SK-N-SH (cell line): ENCODE results near the gene SEC61A1. TPM values are rescaled to one million over a fixed set of nuclear protein-coding genes. Genes with fewer than 3 reads are reported as not detected.

Source experiments
- CTCF ChIA-PET: fragments of 300-600, 350-600 bp; formaldehyde crosslinking; extraction: SDS; loops from one replicate; lab custom pipeline; 2021; lab: Yijun Ruan, JAX
- POLR2A ChIA-PET: fragments of 350-600 bp; sonication (Branson Sonifier 250); formaldehyde crosslinking; extraction: SDS; loops from one replicate; lab custom pipeline; 2020; ENCODE audit warnings: antibody characterized with exemption, inconsistent platforms; lab: Yijun Ruan, JAX
- DNase-seq: peaks from one replicate; pipeline ENCODE4 v3.0.0; 2012
- H2AFZ ChIP-seq: fragments of 200-600 bp; sonication (generic); 2 replicates; pipeline ENCODE4 v1.8.1; 2016; ENCODE audit warnings: antibody characterized with exemption, mild to moderate bottlenecking, low read depth
- H3F3A ChIP-seq: fragments of 200-600 bp; sonication (generic); replicated peaks from 2 replicates; pipeline ENCODE3; 2016; ENCODE audit warnings: antibody characterized with exemption, mild to moderate bottlenecking; ENCODE audit not compliant: insufficient read depth
- H3K27ac ChIP-seq, 2 experiments: fragments of 200-500 bp in 1 of 2; fragments of 200-600 bp in 1 of 2; sonication (Bioruptor generic) in 1 of 2; sonication (generic), shearing (Covaris generic) in 1 of 2; 2 replicates each; pipeline versions ENCODE4 v1.5.1 to v1.6.1; 2014 to 2016; ENCODE audit warnings: low read depth in 2 of 2, inconsistent platforms in 1 of 2, low read length in 1 of 2, mild to moderate bottlenecking in 1 of 2, mixed read lengths in 1 of 2
- H3K27me3 ChIP-seq: fragments of 200-600 bp; sonication (generic), shearing (Covaris generic); 2 replicates; pipeline ENCODE4 v1.6.1; 2016; ENCODE audit warnings: mixed run types; ENCODE audit not compliant: insufficient read depth
- H3K36me3 ChIP-seq, 2 experiments: fragments of 200-500 bp in 1 of 2; fragments of 200-600 bp in 1 of 2; sonication (Bioruptor generic) in 1 of 2; sonication (generic) in 1 of 2; replicated peaks in 1 of 2; 2 replicates each; pipeline versions ENCODE3 to v1.5.1; 2014 to 2016; ENCODE audit warnings: low read length in 1 of 2, mild to moderate bottlenecking in 1 of 2; ENCODE audit not compliant: insufficient read depth in 2 of 2, control insufficient read depth in 1 of 2
- H3K4me1 ChIP-seq, 2 experiments: fragments of 200-500 bp in 1 of 2; fragments of 200-600 bp in 1 of 2; sonication (Bioruptor generic) in 1 of 2; sonication (generic), shearing (Covaris generic) in 1 of 2; 2 replicates each; pipeline versions ENCODE4 v1.5.1 to v1.6.1; 2014 to 2016; ENCODE audit warnings: low read depth in 1 of 2, low read length in 1 of 2, mixed run types in 1 of 2; ENCODE audit not compliant: insufficient read depth in 2 of 2, control insufficient read depth in 1 of 2
- H3K4me2 ChIP-seq: fragments of 200-600 bp; sonication (generic), shearing (Covaris generic); 2 replicates; pipeline ENCODE4 v1.6.1; 2017; ENCODE audit warnings: mixed run types
- H3K4me3 ChIP-seq, 2 experiments: fragments of 200-500 bp in 1 of 2; fragments of 200-600 bp in 1 of 2; sonication (Bioruptor generic) in 1 of 2; sonication (generic), shearing (Covaris generic) in 1 of 2; 2 replicates each; pipeline versions ENCODE4 v1.5.1 to v1.8.1; 2014 to 2016; ENCODE audit warnings: low read depth in 2 of 2, inconsistent platforms in 1 of 2, low read length in 1 of 2, mild to moderate bottlenecking in 1 of 2, mixed read lengths in 1 of 2, moderate library complexity in 1 of 2
- H3K79me2 ChIP-seq: fragments of 200-600 bp; sonication (generic); 2 replicates; pipeline ENCODE4 v1.8.1; 2017; ENCODE audit warnings: mild to moderate bottlenecking; ENCODE audit not compliant: insufficient read depth
- H3K9ac ChIP-seq: fragments of 200-600 bp; sonication (generic); 2 replicates; pipeline ENCODE4 v1.6.1; 2017; ENCODE audit warnings: mixed run types
- H3K9me2 ChIP-seq: fragments of 200-600 bp; sonication (generic); 2 replicates; pipeline ENCODE4 v1.6.1; 2017; ENCODE audit warnings: mixed run types
- H3K9me3 ChIP-seq: fragments of 200-600 bp; sonication (generic); 2 replicates; pipeline ENCODE4 v1.6.1; 2017; ENCODE audit warnings: mixed run types, mild to moderate bottlenecking, moderate library complexity
- H4K20me1 ChIP-seq: fragments of 200-600 bp; sonication (generic); 2 replicates; pipeline ENCODE4 v1.6.1; 2017; ENCODE audit warnings: mild to moderate bottlenecking, mixed run types; ENCODE audit not compliant: insufficient read depth
- CHD2 ChIP-seq: fragments of 150-350 bp; IDR thresholded peaks from 2 replicates; pipeline ENCODE4 v1.6.1; 2018; ENCODE audit warnings: low read length; ENCODE audit not compliant: partially characterized antibody
- EP300 ChIP-seq, 2 experiments: IDR thresholded peaks; 2 replicates each; pipeline versions ENCODE4 v1.4.0 to v1.6.1; 2012; ENCODE audit warnings: borderline replicate concordance in 1 of 2, low read depth in 1 of 2, low read length in 1 of 2
- FOXJ3 ChIP-seq: sonication (generic); formaldehyde crosslinking; IDR thresholded peaks from 2 replicates; pipeline ENCODE4 v1.5.1; 2020; ENCODE audit warnings: mild to moderate bottlenecking, missing genetic modification reagents
- FOXM1 ChIP-seq: IDR thresholded peaks from 2 replicates; pipeline ENCODE4 v1.4.0; 2012; ENCODE audit warnings: low read depth, mild to moderate bottlenecking
- GATA2 ChIP-seq: sonication (generic); formaldehyde crosslinking; IDR thresholded peaks from 2 replicates; pipeline ENCODE4 v1.5.0; 2020; ENCODE audit warnings: mild to moderate bottlenecking, missing genetic modification reagents
- JUND ChIP-seq: IDR thresholded peaks from 2 replicates; pipeline ENCODE4 v1.4.0; 2012
- MEF2A ChIP-seq: IDR thresholded peaks from 2 replicates; pipeline ENCODE4 v1.4.0; 2012; ENCODE audit warnings: low read depth, borderline replicate concordance
- MXI1 ChIP-seq: IDR thresholded peaks from 2 replicates; pipeline ENCODE4 v1.6.1; 2012; ENCODE audit warnings: mild to moderate bottlenecking, low read depth, low read length, improper control_type of control experiment
- RAD21 ChIP-seq: IDR thresholded peaks from 2 replicates; pipeline ENCODE4 v1.6.1; 2012; ENCODE audit warnings: mild to moderate bottlenecking, low read length
- RFX5 ChIP-seq: IDR thresholded peaks from 2 replicates; pipeline ENCODE4 v1.6.1; 2012; ENCODE audit warnings: mild to moderate bottlenecking, improper control_type of control experiment, low read length
- SMC3 ChIP-seq: IDR thresholded peaks from 2 replicates; pipeline ENCODE4 v1.6.1; 2012; ENCODE audit warnings: low read depth, low read length, improper control_type of control experiment
- TAF1 ChIP-seq: IDR thresholded peaks from 2 replicates; pipeline ENCODE4 v1.6.1; 2012; ENCODE audit warnings: low read depth, mild to moderate bottlenecking, low read length, moderate library complexity, borderline replicate concordance
- TCF12 ChIP-seq: IDR thresholded peaks from 2 replicates; pipeline ENCODE4 v1.4.0; 2012
- YY1 ChIP-seq: IDR thresholded peaks from 2 replicates; pipeline ENCODE4 v1.4.0; 2012; ENCODE audit warnings: low read depth, mild to moderate bottlenecking
- WGBS: methylation state at CpG from one replicate; pipeline ENCODE4 v1.1.6; 2017; ENCODE audit warnings: low lambda C conversion rate; 5-methylcytosine and 5-hydroxymethylcytosine counted together
- polyA plus RNA-seq, 3 experiments: library from polyadenylated mRNA; depleted of rRNA; stranded (reverse); fragments of >200 nt; gene quantifications; 2 replicates each; pipeline ENCODE4 v1.2.3, GENCODE V29; 2012
- TF ChIP-seq, protein P1 (sequence below): fragments of 150-350 bp; IDR thresholded peaks from 2 replicates; pipeline ENCODE4 v1.6.1; 2016; ENCODE audit warnings: mild to moderate bottlenecking, low read depth, low read length
- TF ChIP-seq, protein P2 (sequence below): fragments of 150-350 bp; IDR thresholded peaks from 2 replicates; pipeline ENCODE4 v1.6.1; 2017; ENCODE audit warnings: antibody characterized with exemption, low read length, low read depth, borderline replicate concordance
- TF ChIP-seq, protein P3 (sequence below): IDR thresholded peaks from 2 replicates; pipeline ENCODE4 v1.4.0; 2012; ENCODE audit warnings: low read depth, borderline replicate concordance
- TF ChIP-seq, protein P4 (sequence below): IDR thresholded peaks from 2 replicates; pipeline ENCODE4 v1.4.0; 2012; ENCODE audit warnings: low read depth
- TF ChIP-seq, protein P5 (sequence below): IDR thresholded peaks from 2 replicates; pipeline ENCODE4 v1.4.0; 2012; ENCODE audit warnings: low read depth, borderline replicate concordance

Gene SEC61A1
- polyA plus RNA-seq, 1 of the 3 experiments (the other 2 are of a cell fraction): 153 TPM

DNA sequence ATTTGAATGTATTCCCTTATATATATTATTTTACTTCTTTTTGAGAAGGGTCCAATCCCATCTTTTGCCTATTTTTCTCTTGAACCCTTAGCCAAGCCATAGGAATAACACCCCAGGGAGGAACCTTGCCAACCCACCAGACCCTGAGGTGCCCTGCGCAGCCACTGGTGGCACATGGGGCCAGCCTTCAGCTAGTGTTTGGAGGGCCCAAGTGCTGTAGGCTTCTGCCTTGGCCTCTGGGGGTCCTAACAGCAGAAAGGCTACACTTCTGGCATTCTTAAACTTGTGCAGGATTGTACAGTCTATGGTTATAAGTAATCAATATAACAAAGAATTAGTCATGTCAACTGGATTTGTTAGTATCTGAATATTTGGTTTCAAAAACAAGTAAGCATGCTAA, 36.9 kb downstream of the SEC61A1 start:
- Histone ChIP-seq H3F3A (peaks cover 10% of the 10 kb centered on the region), H4K20me1 (no peaks in the 10 kb centered on the region), H3K27ac (no peak overlapping the region), H3K79me2 (peaks cover 12% of the 10 kb centered on the region; the same call in 1 of the 2 replicates), H3K9me3 (no peaks in the 10 kb centered on the region; the same call in 1 of the 2 replicates)
- DNase-seq: no peak
- TF ChIP-seq TCF12 (no peak), RFX5 (no peak), GATA2 (CRISPR knock-in tag) (no peak), JUND (no peak), TAF1 (no peak), FOXM1 (no peak), MEF2A (no peak), CHD2 (no peak), SMC3 (no peak), EP300 (IDR thresholded peaks at IDR 0.05; ENCODE audit: borderline replicate concordance in 1 of 2, low read depth in 1 of 2, low read length in 1 of 2) (no peak), RAD21 (no peak), MXI1 (no peak), YY1 (no peak), FOXJ3 (no peak)
- TF ChIP-seq, protein P1, sequence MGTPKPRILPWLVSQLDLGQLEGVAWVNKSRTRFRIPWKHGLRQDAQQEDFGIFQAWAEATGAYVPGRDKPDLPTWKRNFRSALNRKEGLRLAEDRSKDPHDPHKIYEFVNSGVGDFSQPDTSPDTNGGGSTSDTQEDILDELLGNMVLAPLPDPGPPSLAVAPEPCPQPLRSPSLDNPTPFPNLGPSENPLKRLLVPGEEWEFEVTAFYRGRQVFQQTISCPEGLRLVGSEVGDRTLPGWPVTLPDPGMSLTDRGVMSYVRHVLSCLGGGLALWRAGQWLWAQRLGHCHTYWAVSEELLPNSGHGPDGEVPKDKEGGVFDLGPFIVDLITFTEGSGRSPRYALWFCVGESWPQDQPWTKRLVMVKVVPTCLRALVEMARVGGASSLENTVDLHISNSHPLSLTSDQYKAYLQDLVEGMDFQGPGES: no peak
- TF ChIP-seq, protein P2, sequence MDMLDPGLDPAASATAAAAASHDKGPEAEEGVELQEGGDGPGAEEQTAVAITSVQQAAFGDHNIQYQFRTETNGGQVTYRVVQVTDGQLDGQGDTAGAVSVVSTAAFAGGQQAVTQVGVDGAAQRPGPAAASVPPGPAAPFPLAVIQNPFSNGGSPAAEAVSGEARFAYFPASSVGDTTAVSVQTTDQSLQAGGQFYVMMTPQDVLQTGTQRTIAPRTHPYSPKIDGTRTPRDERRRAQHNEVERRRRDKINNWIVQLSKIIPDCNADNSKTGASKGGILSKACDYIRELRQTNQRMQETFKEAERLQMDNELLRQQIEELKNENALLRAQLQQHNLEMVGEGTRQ: no peak
- TF ChIP-seq, protein P3, sequence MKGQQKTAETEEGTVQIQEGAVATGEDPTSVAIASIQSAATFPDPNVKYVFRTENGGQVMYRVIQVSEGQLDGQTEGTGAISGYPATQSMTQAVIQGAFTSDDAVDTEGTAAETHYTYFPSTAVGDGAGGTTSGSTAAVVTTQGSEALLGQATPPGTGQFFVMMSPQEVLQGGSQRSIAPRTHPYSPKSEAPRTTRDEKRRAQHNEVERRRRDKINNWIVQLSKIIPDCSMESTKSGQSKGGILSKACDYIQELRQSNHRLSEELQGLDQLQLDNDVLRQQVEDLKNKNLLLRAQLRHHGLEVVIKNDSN: no peak
- TF ChIP-seq, protein P4, sequence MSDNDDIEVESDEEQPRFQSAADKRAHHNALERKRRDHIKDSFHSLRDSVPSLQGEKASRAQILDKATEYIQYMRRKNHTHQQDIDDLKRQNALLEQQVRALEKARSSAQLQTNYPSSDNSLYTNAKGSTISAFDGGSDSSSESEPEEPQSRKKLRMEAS: no peak
- TF ChIP-seq, protein P5, sequence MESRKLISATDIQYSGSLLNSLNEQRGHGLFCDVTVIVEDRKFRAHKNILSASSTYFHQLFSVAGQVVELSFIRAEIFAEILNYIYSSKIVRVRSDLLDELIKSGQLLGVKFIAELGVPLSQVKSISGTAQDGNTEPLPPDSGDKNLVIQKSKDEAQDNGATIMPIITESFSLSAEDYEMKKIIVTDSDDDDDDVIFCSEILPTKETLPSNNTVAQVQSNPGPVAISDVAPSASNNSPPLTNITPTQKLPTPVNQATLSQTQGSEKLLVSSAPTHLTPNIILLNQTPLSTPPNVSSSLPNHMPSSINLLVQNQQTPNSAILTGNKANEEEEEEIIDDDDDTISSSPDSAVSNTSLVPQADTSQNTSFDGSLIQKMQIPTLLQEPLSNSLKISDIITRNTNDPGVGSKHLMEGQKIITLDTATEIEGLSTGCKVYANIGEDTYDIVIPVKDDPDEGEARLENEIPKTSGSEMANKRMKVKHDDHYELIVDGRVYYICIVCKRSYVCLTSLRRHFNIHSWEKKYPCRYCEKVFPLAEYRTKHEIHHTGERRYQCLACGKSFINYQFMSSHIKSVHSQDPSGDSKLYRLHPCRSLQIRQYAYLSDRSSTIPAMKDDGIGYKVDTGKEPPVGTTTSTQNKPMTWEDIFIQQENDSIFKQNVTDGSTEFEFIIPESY: no peak
- TF ChIP-seq, all 33 proteins: peak for 0
- no peak overlapping the region for H2AFZ ChIP-seq
- H3K4me3 ChIP-seq: no peak overlapping the region
- H3K4me1 ChIP-seq: no peaks in the 10 kb centered on the region; a peak in 1 of 4 replicates
- CTCF ChIA-PET: interaction anchor here (0.7 to 1.4 kb wide), 2 partner anchors 10 to 31 kb away, joined by 3 read pairs; no protein-coding TSS in a partner anchor
- no peak overlapping the region for H3K4me2 ChIP-seq
- H3K9me2 ChIP-seq: no peaks in the 10 kb centered on the region
- 91% methylated on average over 1 of the region's 1 CpG for WGBS
- POLR2A ChIA-PET: no interaction called here
- H3K36me3 ChIP-seq: peaks cover 18 to 61% of the 10 kb centered on the region in 2 experiments
- no peaks in the 10 kb centered on the region for H3K27me3 ChIP-seq
- H3K9ac ChIP-seq: no peak overlapping the region
